KOPT-K1 (cell line): ENCODE measurements around the gene CCDC74A.
"Not testable (repeated sequence)": the region's sequence is repeated elsewhere in the genome, so short reads cannot be mapped to it uniquely, and the experiment has no call there.

Source experiments
- H3K27ac ChIP-seq: fragments of 200-600 bp; sonication (generic); 2 replicates; pipeline ENCODE4 v1.5.1; 2016; ENCODE audit warnings: antibody characterized with exemption, mild to moderate bottlenecking, low read depth, low read length; ENCODE audit not compliant: poor library complexity, severe bottlenecking
- H3K36me3 ChIP-seq: fragments of 200-600 bp; sonication (generic); 2 replicates; pipeline ENCODE4 v1.5.1; 2017; ENCODE audit warnings: antibody characterized with exemption, mild to moderate bottlenecking, low read length, moderate library complexity; ENCODE audit not compliant: insufficient read depth
- H3K9me3 ChIP-seq: fragments of 200-600 bp; sonication (generic); 2 replicates; pipeline ENCODE4 v1.5.1; 2017; ENCODE audit warnings: antibody characterized with exemption, low read length, mild to moderate bottlenecking; ENCODE audit not compliant: insufficient read depth, poor library complexity, severe bottlenecking

Gene CCDC74A

GRCh38 chr2:131492418-131493198 lies 35.1 kb upstream of the CCDC74A start:
- Histone ChIP-seq H3K36me3 (peaks cover 33% of the 10 kb centered on the region; the same call in 1 of the 2 replicates), H3K9me3 (no peaks in the 10 kb centered on the region), H3K27ac (peak overlapping the region; percentile 85)

- Histone ChIP-seq H3K36me3 (peaks cover 34% of the 10 kb centered on the region), H3K27ac (peak overlapping the region; percentile 85), H3K9me3 (no peaks in the 10 kb centered on the region)
Observed at GRCh38 chr2:131493199-131493968, 34.3 kb upstream of the CCDC74A start.

- peaks cover 36% of the 10 kb centered on the region for H3K36me3 ChIP-seq
- H3K27ac ChIP-seq, H3K9me3 ChIP-seq: not testable (repeated sequence)
Observed at GRCh38 chr2:131495506-131495905, 32.2 kb upstream of the CCDC74A start.

GRCh38 chr2:131498321-131498973 lies 29.2 kb upstream of the CCDC74A start:
- not testable (repeated sequence) for H3K9me3 ChIP-seq, H3K27ac ChIP-seq
- H3K36me3 ChIP-seq, result peaks cover 59% of the 10 kb centered on the region

- H3K9me3 ChIP-seq, H3K27ac ChIP-seq: not testable (repeated sequence)
- H3K36me3 ChIP-seq, result peaks cover 90% of the 10 kb centered on the region
Observed at GRCh38 chr2:131503587-131503986, 24.1 kb upstream of the CCDC74A start.

- H3K9me3 ChIP-seq, H3K27ac ChIP-seq: not testable (repeated sequence)
- peaks cover 89% of the 10 kb centered on the region for H3K36me3 ChIP-seq
Observed at GRCh38 chr2:131504082-131504750, 23.5 kb upstream of the CCDC74A start.

- H3K36me3 ChIP-seq, result peaks cover 77% of the 10 kb centered on the region
- H3K27ac ChIP-seq, result no peak overlapping the region
- H3K9me3 ChIP-seq, result no peaks in the 10 kb centered on the region
Observed at GRCh38 chr2:131509615-131510014, 18.1 kb upstream of the CCDC74A start.

GRCh38 chr2:131511291-131511968 lies 16.3 kb upstream of the CCDC74A start:
- not testable (repeated sequence) for H3K9me3 ChIP-seq, H3K27ac ChIP-seq
- peaks cover 66% of the 10 kb centered on the region for H3K36me3 ChIP-seq

- H3K9me3 ChIP-seq, H3K27ac ChIP-seq: not testable (repeated sequence)
- H3K36me3 ChIP-seq, result peaks cover 69% of the 10 kb centered on the region
Observed at GRCh38 chr2:131511969-131512870, 15.5 kb upstream of the CCDC74A start.

- H3K9me3 ChIP-seq, H3K27ac ChIP-seq: not testable (repeated sequence)
- H3K36me3 ChIP-seq, result peaks cover 62% of the 10 kb centered on the region
Observed at GRCh38 chr2:131514408-131515166, 13.1 kb upstream of the CCDC74A start.

- H3K9me3 ChIP-seq, H3K27ac ChIP-seq: not testable (repeated sequence)
- H3K36me3 ChIP-seq, result peaks cover 61% of the 10 kb centered on the region
Observed at GRCh38 chr2:131515235-131515634, 12.5 kb upstream of the CCDC74A start.

GRCh38 chr2:131516011-131516410 lies 11.7 kb upstream of the CCDC74A start:
- peaks cover 65% of the 10 kb centered on the region for H3K36me3 ChIP-seq
- H3K9me3 ChIP-seq, result no peaks in the 10 kb centered on the region
- H3K27ac ChIP-seq, result no peak overlapping the region

GRCh38 chr2:131516621-131517020 lies 11.1 kb upstream of the CCDC74A start:
- H3K36me3 ChIP-seq, result peaks cover 65% of the 10 kb centered on the region
- H3K27ac ChIP-seq, H3K9me3 ChIP-seq: not testable (repeated sequence)
